Measurements from ENCODE around the gene TAS1R1.

DNA sequence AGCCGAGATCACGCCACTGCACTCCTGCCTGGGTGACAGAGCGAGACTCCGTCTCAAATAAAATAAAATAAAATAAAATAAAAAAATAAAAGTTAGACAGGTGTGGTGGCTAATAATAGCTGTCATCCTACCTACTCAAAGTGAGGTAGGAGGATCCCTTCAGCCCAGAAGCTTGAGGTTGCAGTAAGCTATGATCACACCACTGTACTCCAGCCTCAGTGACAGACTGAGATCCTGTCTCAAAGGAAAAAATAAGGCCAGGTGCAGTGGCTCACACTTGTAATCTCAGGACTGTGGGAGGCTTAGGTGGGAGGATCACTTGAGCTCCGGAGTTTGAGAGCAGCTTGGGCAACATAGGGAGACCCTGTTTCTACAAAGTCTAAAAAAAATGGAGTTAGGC lies 18.8 kb upstream of the TAS1R1 start:
- TF ChIP-seq EZH2 (IDR thresholded peaks at IDR 0.05; ENCODE audit: low read length): no peak
- TF ChIP-seq, protein P1, sequence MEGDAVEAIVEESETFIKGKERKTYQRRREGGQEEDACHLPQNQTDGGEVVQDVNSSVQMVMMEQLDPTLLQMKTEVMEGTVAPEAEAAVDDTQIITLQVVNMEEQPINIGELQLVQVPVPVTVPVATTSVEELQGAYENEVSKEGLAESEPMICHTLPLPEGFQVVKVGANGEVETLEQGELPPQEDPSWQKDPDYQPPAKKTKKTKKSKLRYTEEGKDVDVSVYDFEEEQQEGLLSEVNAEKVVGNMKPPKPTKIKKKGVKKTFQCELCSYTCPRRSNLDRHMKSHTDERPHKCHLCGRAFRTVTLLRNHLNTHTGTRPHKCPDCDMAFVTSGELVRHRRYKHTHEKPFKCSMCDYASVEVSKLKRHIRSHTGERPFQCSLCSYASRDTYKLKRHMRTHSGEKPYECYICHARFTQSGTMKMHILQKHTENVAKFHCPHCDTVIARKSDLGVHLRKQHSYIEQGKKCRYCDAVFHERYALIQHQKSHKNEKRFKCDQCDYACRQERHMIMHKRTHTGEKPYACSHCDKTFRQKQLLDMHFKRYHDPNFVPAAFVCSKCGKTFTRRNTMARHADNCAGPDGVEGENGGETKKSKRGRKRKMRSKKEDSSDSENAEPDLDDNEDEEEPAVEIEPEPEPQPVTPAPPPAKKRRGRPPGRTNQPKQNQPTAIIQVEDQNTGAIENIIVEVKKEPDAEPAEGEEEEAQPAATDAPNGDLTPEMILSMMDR (optimal IDR thresholded peaks at IDR 0.05 in 1 of 3, IDR thresholded peaks at IDR 0.05 in 1 of 3, conservative IDR thresholded peaks at IDR 0.05 in 1 of 3; ENCODE audit: extremely low read depth in 1 of 3, insufficient read depth in 2 of 3, low read length in 3 of 3): no peak
